Measurements from ENCODE around the gene KRT78.

DNA sequence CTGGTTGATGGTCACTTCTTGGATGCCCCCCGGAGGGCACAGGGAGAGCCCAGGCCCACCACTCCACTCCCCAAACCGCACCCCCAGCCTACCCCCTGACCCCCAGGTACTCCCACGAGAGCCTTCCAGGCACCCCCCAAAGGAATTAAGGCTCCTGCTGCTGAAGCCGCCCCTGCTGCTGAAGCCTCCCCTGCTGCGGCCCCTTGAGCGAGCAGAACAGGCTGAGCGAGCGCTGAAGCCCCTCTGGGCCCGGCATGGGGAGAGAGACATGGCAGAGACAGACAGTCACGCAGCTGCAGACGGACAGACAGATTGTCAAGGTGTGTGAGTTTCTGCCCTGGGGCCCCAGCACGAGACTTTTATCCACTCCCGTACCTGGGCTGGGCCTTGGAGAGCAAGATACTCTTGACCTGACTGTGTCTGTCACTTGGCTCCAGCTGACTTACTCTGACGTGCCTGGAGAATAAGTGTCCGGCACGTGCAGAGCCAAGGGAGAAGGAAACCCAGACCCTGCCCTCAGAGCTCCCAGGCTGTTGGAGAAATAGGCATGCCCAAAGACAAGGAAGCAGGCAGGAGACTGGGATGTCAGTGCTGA lies at the start of gene KRT78:
- TF ChIP-seq EZH2 (IDR thresholded peaks at IDR 0.05) (no peak), POLR2AphosphoS5 (IDR thresholded peaks at IDR 0.05; ENCODE audit: borderline replicate concordance, low read depth, low read length) (no peak)
